H1 (cell line): ENCODE results near the gene BAIAP2. TPM values are rescaled to one million over a fixed set of nuclear protein-coding genes. Genes with fewer than 3 reads are reported as not detected.

ENCODE experiments used
- CTCF ChIA-PET: fragments of 300-600 bp; sonication (Branson Sonifier 250); formaldehyde crosslinking; loops from one replicate; lab custom pipeline; 2021; ENCODE audit not compliant: partially characterized antibody; lab: Charles Lee
- POLR2A ChIA-PET: fragments of 300-600 bp; sonication (Branson Sonifier 250); formaldehyde crosslinking; loops from one replicate; lab custom pipeline; 2021; ENCODE audit warnings: inconsistent platforms; ENCODE audit not compliant: partially characterized antibody; lab: Charles Lee
- DNase-seq, 2 experiments: peaks; one replicate each; pipeline versions ENCODE4 v3.0.0 to v3.0.0-alpha.2; 2010 to 2022; ENCODE audit warnings: low spot score in 2 of 2, low read depth in 1 of 2, mixed read lengths in 1 of 2
- FAIRE-seq: peaks from 2 replicates; lab custom pipeline; 2011; peaks lifted over from hg19 to GRCh38; lab: Jason Lieb, UNC
- H2AFZ ChIP-seq: 2 replicates; pipeline ENCODE4 v1.8.1; 2012; ENCODE audit warnings: low read length, inconsistent platforms
- H2AK5ac ChIP-seq: 2 replicates; pipeline ENCODE4 v1.6.1; 2013; ENCODE audit warnings: low read depth, low read length
- H2BK120ac ChIP-seq: replicated peaks from 2 replicates; pipeline ENCODE3; 2013; ENCODE audit warnings: low read depth, low read length, inconsistent platforms
- H2BK12ac ChIP-seq: 2 replicates; pipeline ENCODE4 v1.6.1; 2013; ENCODE audit warnings: low read depth, low read length
- H2BK15ac ChIP-seq: 2 replicates; pipeline ENCODE4 v1.6.1; 2013; ENCODE audit warnings: low read length
- H2BK20ac ChIP-seq: 2 replicates; pipeline ENCODE4 v1.6.1; 2013; ENCODE audit warnings: low read length
- H2BK5ac ChIP-seq: 2 replicates; pipeline ENCODE4 v1.6.1; 2013; ENCODE audit warnings: low read depth, low read length
- H3K14ac ChIP-seq: 2 replicates; pipeline ENCODE4 v1.6.1; 2013; ENCODE audit warnings: inconsistent platforms; ENCODE audit not compliant: insufficient read length
- H3K18ac ChIP-seq: 2 replicates; pipeline ENCODE4 v1.6.1; 2013; ENCODE audit warnings: low read length; ENCODE audit errors: extremely low read depth
- H3K23ac ChIP-seq: 2 replicates; pipeline ENCODE4 v1.6.1; 2013; ENCODE audit warnings: inconsistent platforms; ENCODE audit not compliant: insufficient read length
- H3K23me2 ChIP-seq: 2 replicates; pipeline ENCODE4 v1.6.1; 2013; ENCODE audit warnings: low read depth, low read length
- H3K27ac ChIP-seq: 2 replicates; pipeline ENCODE4 v1.6.1; 2011; ENCODE audit warnings: low read depth, low read length, inconsistent platforms
- H3K27me3 ChIP-seq, 4 experiments: replicated peaks in 1 of 4; 1 replicate in 1 of 4; 2 replicates in 3 of 4; pipeline versions ENCODE4 v1.6.1 to v1.8.1; 2011 to 2013; ENCODE audit warnings: low read length in 3 of 4, mild to moderate bottlenecking in 3 of 4, inconsistent platforms in 2 of 4, mixed read lengths in 2 of 4, moderate library complexity in 1 of 4; ENCODE audit not compliant: control insufficient read depth in 3 of 4, insufficient read depth in 3 of 4; ENCODE audit errors: extremely low read depth in 1 of 4
- H3K36me3 ChIP-seq, 4 experiments: 2 replicates each; pipeline versions ENCODE4 v1.6.1 to v1.8.1; 2011 to 2013; ENCODE audit warnings: mild to moderate bottlenecking in 4 of 4, low read length in 3 of 4, moderate library complexity in 2 of 4, control low read depth in 1 of 4, inconsistent platforms in 1 of 4; ENCODE audit not compliant: insufficient read depth in 4 of 4, control insufficient read depth in 2 of 4
- H3K4ac ChIP-seq: replicated peaks from 2 replicates; pipeline ENCODE3; 2013; ENCODE audit warnings: low read length, low read depth, mixed read lengths, inconsistent platforms; ENCODE audit not compliant: insufficient read length
- H3K4me1 ChIP-seq, 4 experiments: replicated peaks in 1 of 4; 1 replicate in 1 of 4; 2 replicates in 3 of 4; pipeline versions ENCODE4 v1.6.1 to v1.8.1; 2011 to 2013; ENCODE audit warnings: low read length in 3 of 4, inconsistent platforms in 2 of 4, mixed read lengths in 1 of 4; ENCODE audit not compliant: insufficient read depth in 4 of 4, control insufficient read depth in 3 of 4
- H3K4me2 ChIP-seq, 2 experiments: 2 replicates each; pipeline versions ENCODE4 v1.6.1 to v1.8.1; 2011 to 2013; ENCODE audit warnings: low read depth in 2 of 2, low read length in 2 of 2, control low read depth in 1 of 2, inconsistent platforms in 1 of 2, mild to moderate bottlenecking in 1 of 2; ENCODE audit not compliant: insufficient read depth in 1 of 2
- H3K4me3 ChIP-seq, 4 experiments: fragments of 200-600, 300-600 bp in 1 of 4; sonication (generic), shearing (Covaris generic), sonication (Bioruptor Twin) in 1 of 4; 2 replicates each; pipeline versions ENCODE4 v1.5.1 to v1.8.1; 2011 to 2016; ENCODE audit warnings: low read length in 4 of 4, low read depth in 3 of 4, control low read depth in 2 of 4, inconsistent platforms in 2 of 4, mild to moderate bottlenecking in 2 of 4, mixed read lengths in 1 of 4, moderate library complexity in 1 of 4; ENCODE audit not compliant: insufficient read depth in 2 of 4; ENCODE audit errors: extremely low read depth in 1 of 4
- H3K56ac ChIP-seq: replicated peaks from 2 replicates; pipeline ENCODE3; 2013; ENCODE audit warnings: low read depth, mild to moderate bottlenecking, mixed read lengths, low read length, inconsistent platforms; ENCODE audit not compliant: insufficient read length
- H3K79me1 ChIP-seq: 2 replicates; pipeline ENCODE4 v1.6.1; 2013; ENCODE audit warnings: low read depth, low read length, control low read depth
- H3K79me2 ChIP-seq, 2 experiments: 2 replicates each; pipeline versions ENCODE4 v1.6.1 to v1.8.1; 2012 to 2013; ENCODE audit warnings: low read length in 2 of 2, mild to moderate bottlenecking in 2 of 2, inconsistent platforms in 1 of 2; ENCODE audit not compliant: insufficient read depth in 2 of 2, control insufficient read depth in 1 of 2
- H3K9ac ChIP-seq, 4 experiments: replicated peaks in 1 of 4; 1 replicate in 1 of 4; 2 replicates in 3 of 4; pipeline versions ENCODE4 v1.6.1 to v1.8.1; 2011 to 2013; ENCODE audit warnings: low read depth in 3 of 4, low read length in 3 of 4, control low read depth in 2 of 4, mild to moderate bottlenecking in 2 of 4, moderate library complexity in 2 of 4, inconsistent platforms in 1 of 4; ENCODE audit errors: extremely low read depth in 1 of 4
- H3K9me3 ChIP-seq, 2 experiments: 2 replicates each; pipeline versions ENCODE4 v1.6.1 to v1.8.1; 2012 to 2013; ENCODE audit warnings: mild to moderate bottlenecking in 2 of 2, moderate library complexity in 2 of 2, control low read depth in 1 of 2, inconsistent platforms in 1 of 2, low read depth in 1 of 2, low read length in 1 of 2, mixed read lengths in 1 of 2; ENCODE audit not compliant: insufficient read depth in 2 of 2
- H4K20me1 ChIP-seq, 2 experiments: replicated peaks in 1 of 2; 2 replicates each; pipeline versions ENCODE3 to v1.8.1; 2011 to 2013; ENCODE audit warnings: inconsistent platforms in 2 of 2, low read length in 2 of 2, mild to moderate bottlenecking in 1 of 2; ENCODE audit not compliant: insufficient read depth in 2 of 2, control insufficient read depth in 1 of 2
- H4K5ac ChIP-seq: 2 replicates; pipeline ENCODE4 v1.6.1; 2013; ENCODE audit warnings: low read length, low read depth, mixed read lengths, inconsistent platforms; ENCODE audit not compliant: insufficient read length
- H4K8ac ChIP-seq: 2 replicates; pipeline ENCODE4 v1.8.0; 2013; ENCODE audit warnings: mild to moderate bottlenecking, moderate library complexity, low read length, inconsistent platforms; ENCODE audit not compliant: insufficient read depth; ENCODE audit errors: extremely low read depth
- H4K91ac ChIP-seq: replicated peaks from 2 replicates; pipeline ENCODE3; 2013; ENCODE audit warnings: low read length, mixed read lengths, inconsistent platforms; ENCODE audit not compliant: insufficient read length
- BACH1 ChIP-seq: IDR thresholded peaks from 2 replicates; pipeline ENCODE4 v1.6.1; 2012; ENCODE audit warnings: low read length, improper control_type of control experiment
- BCL11A ChIP-seq, 2 experiments: IDR thresholded peaks; one replicate each; pipeline ENCODE4 v1.6.1; 2011; ENCODE audit warnings: low read depth in 2 of 2, low read length in 2 of 2, mild to moderate bottlenecking in 2 of 2
- CEBPB ChIP-seq: IDR thresholded peaks from 2 replicates; pipeline ENCODE4 v1.6.1; 2012; ENCODE audit warnings: low read depth, low read length
- CHD2 ChIP-seq: IDR thresholded peaks from 2 replicates; pipeline ENCODE4 v1.6.1; 2012; ENCODE audit warnings: low read length, improper control_type of control experiment
- HDAC6 ChIP-seq: IDR thresholded peaks from one replicate; pipeline ENCODE4 v1.7.1; 2012; ENCODE audit warnings: low read depth, mild to moderate bottlenecking, inconsistent platforms, low read length, moderate library complexity
- KDM5A ChIP-seq: fragments of 200-600 bp; IDR thresholded peaks from 2 replicates; pipeline ENCODE4 v1.7.1; 2012; ENCODE audit warnings: mild to moderate bottlenecking, low read length, inconsistent platforms, mixed read lengths
- POLR2A ChIP-seq, 2 experiments: IDR thresholded peaks; 1 replicate in 1 of 2; 2 replicates in 1 of 2; pipeline ENCODE4 v1.6.1; 2011; ENCODE audit warnings: low read depth in 2 of 2, low read length in 2 of 2, mild to moderate bottlenecking in 2 of 2; ENCODE audit errors: control extremely low read depth in 1 of 2
- RXRA ChIP-seq: IDR thresholded peaks from 2 replicates; pipeline ENCODE4 v1.6.1; 2011; ENCODE audit warnings: low read depth, mild to moderate bottlenecking, low read length, moderate library complexity; ENCODE audit not compliant: insufficient read depth
- SIX5 ChIP-seq: IDR thresholded peaks from 2 replicates; pipeline ENCODE4 v1.6.1; 2011; ENCODE audit warnings: mild to moderate bottlenecking, low read depth, low read length
- SP4 ChIP-seq: IDR thresholded peaks from 2 replicates; pipeline ENCODE4 v1.6.1; 2012; ENCODE audit warnings: low read length, inconsistent platforms
- TAF7 ChIP-seq: optimal IDR thresholded peaks from 2 replicates; pipeline ENCODE3; 2011; ENCODE audit warnings: low read depth, mild to moderate bottlenecking, inconsistent platforms, low read length, moderate library complexity, borderline replicate concordance
- USF2 ChIP-seq: IDR thresholded peaks from 2 replicates; pipeline ENCODE4 v1.6.1; 2011; ENCODE audit warnings: low read length, improper control_type of control experiment
- WGBS, 2 experiments: shearing (Covaris generic) in 1 of 2; methylation state at CpG; one replicate each; pipeline versions ENCODE4 v1.1.6 to v1.1.7; 2013 to 2015; ENCODE audit warnings: low lambda C conversion rate in 2 of 2, mixed read lengths in 2 of 2, inconsistent platforms in 1 of 2, low coverage in 1 of 2, missing lambda C conversion rate in 1 of 2; ENCODE audit not compliant: insufficient replicate concordance in 2 of 2, insufficient coverage in 1 of 2, insufficient read length in 1 of 2; ENCODE audit errors: extremely low coverage in 1 of 2, missing lambda C conversion rate in 1 of 2; 5-methylcytosine and 5-hydroxymethylcytosine counted together
- polyA plus RNA-seq, 7 experiments: library from polyadenylated mRNA; depleted of rRNA in 3 of 7; stranded (reverse) in 5 of 7; unstranded in 2 of 7; fragments of >200 nt in 5 of 7; fragments of 200-250 nt in 2 of 7; gene quantifications; 1 replicate in 5 of 7; 2 replicates in 1 of 7; 4 replicates in 1 of 7; pipeline versions ENCODE4 v1.2.1 to v1.2.3, GENCODE V29; 2011 to 2013; ENCODE audit warnings: missing spikeins in 2 of 7, mixed read lengths in 2 of 7
- total RNA-seq: library from RNA; stranded (reverse); fragmentation: NEBNext Ultra II Directional; extraction: Animal tissue kit (Norgen Biotek cat#: 25700); gene quantifications from 2 replicates; pipeline ENCODE4 v1.2.1, GENCODE V29; 2021

Gene BAIAP2
- total and polyA plus RNA-seq, 2 of the 8 experiments (the other 6 are each of a cell fraction or from before 2014, with no cell fraction given): 10.0 to 22.8 TPM

DNA sequence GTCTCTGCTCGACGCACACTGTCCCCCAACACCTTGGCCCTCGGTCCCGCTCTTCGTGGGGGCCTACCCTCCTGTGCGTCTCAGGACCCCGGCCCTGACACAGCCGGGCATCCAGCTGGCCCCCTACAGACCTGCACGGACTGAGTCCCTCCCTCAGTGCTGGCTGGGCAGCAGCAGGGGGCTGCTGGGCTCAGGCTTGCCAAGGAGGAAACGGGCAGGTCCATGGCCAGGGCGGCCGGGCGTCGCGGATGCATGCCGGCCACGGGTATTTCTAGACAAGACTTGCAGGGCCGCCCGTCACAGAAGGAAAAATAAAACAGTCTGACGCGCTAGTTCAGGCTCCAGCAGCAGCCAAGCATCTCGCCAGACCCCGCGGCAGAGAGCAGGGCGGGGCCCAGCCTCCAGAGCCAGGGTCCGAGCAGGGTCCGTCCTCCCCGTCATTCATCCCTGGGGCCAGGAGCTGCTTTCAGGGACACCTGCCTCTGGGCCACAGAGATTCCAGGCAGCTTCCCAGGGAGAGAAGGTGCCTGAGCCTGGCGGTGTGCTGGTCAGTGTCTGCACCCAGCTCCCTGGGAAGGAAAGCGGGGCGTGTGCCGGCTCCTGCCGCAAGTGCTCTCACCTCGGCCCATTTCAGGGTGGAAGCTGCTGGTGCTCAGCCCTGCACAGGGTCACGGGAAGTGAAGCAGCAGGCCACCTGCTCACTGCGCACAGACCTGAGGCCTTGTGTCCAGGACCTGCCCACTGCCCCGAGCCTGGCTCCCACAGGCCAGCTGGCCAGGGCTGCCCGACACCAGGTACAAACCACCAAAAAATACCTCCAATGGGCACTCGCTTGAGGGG, 123.1 kb downstream of the BAIAP2 start:
- Histone ChIP-seq H3K79me2 (no peaks in the 10 kb centered on the region), H3K23ac (no peak overlapping the region), H2AK5ac (no peak overlapping the region), H3K9me3 (no peaks in the 10 kb centered on the region), H3K79me1 (no peaks in the 10 kb centered on the region), H4K8ac (peak overlapping the region; percentile 35; the same call in 1 of the 2 replicates), H3K23me2 (no peaks in the 10 kb centered on the region), H3K27ac (no peak overlapping the region), H2AFZ (no peak overlapping the region), H2BK120ac (no peak overlapping the region), H2BK20ac (no peak overlapping the region), H3K4me2 (no peak overlapping the region), H3K4me3 (no peak overlapping the region), H3K56ac (no peak overlapping the region), H2BK12ac (no peak overlapping the region), H3K14ac (no peak overlapping the region), H4K5ac (no peak overlapping the region), H2BK5ac (no peak overlapping the region), H3K18ac (no peak overlapping the region; the same call in 1 of the 2 replicates), H4K91ac (no peak overlapping the region), H3K4ac (no peak overlapping the region), H4K20me1 (peaks cover 0 to 2% of the 10 kb centered on the region in 2 experiments), H3K27me3 (no peaks in the 10 kb centered on the region), H3K36me3 (no peaks in the 10 kb centered on the region), H3K4me1 (no peaks in the 10 kb centered on the region; a peak in 1 of 7 replicates), H2BK15ac (no peak overlapping the region), H3K9ac (no peak overlapping the region)
- POLR2A ChIA-PET: interaction anchor here (0.5 kb wide), 1 partner anchor 350 kb away, joined by 3 read pairs; no protein-coding TSS in a partner anchor
- CTCF ChIA-PET: interaction anchor here (0.7 to 1.5 kb wide), 4 partner anchors 16 to 61 kb away, joined by 3 to 5 read pairs (median 4); no protein-coding TSS in a partner anchor
- WGBS, 2 experiments: 91% methylated on average over 34 of the region's 39 CpGs; no CpG with 5 or more reads in 1 of the 2 experiments
- no peak for DNase-seq
- FAIRE-seq: no peak
- TF ChIP-seq KDM5A (no peak), BCL11A (IDR thresholded peaks at IDR 0.05; ENCODE audit: low read depth in 2 of 2, low read length in 2 of 2) (no peak), CEBPB (no peak), HDAC6 (no peak), BACH1 (no peak), RXRA (no peak), POLR2A (IDR thresholded peaks at IDR 0.05; ENCODE audit: control extremely low read depth in 1 of 2, low read depth in 2 of 2, low read length in 2 of 2) (no peak), CHD2 (no peak), TAF7 (no peak), SIX5 (no peak), USF2 (no peak), SP4 (no peak)
